Stomach (tissue), 4 donors: ENCODE data around the gene RTL5.

Experiments
- CTCF ChIP-seq, 7 experiments: fragments of 450-650 bp in 4 of 7; fragments of 200-600 bp in 3 of 7; sonication (generic) in 3 of 7; IDR thresholded peaks; one replicate each; pipeline ENCODE4 v1.5.1; 2016 to 2019; ENCODE audit warnings: antibody characterized with exemption in 7 of 7, control low read depth in 2 of 7, mild to moderate bottlenecking in 1 of 7
- EP300 ChIP-seq: sonication (generic); formaldehyde crosslinking; IDR thresholded peaks from one replicate; pipeline ENCODE4 v1.6.1; 2017; ENCODE audit warnings: antibody characterized with exemption
- POLR2A ChIP-seq, 4 donors: fragments of 450-650 bp; IDR thresholded peaks; one replicate each; pipeline ENCODE4 v1.6.1; 2016; ENCODE audit warnings: antibody characterized with exemption in 4 of 4, control low read depth in 2 of 4, mild to moderate bottlenecking in 1 of 4, moderate library complexity in 1 of 4

GRCh38 chrX:72128183-72128834 is 3.4 kb downstream of the RTL5 start:
- TF ChIP-seq CTCF (IDR thresholded peaks at IDR 0.05) (no peak), EP300 (no peak), POLR2A (IDR thresholded peaks at IDR 0.05) (no peak)
